Right ventricle myocardium superior (tissue), 1 donor: ENCODE data around the gene AKT3. TPM values are rescaled to one million over a fixed set of nuclear protein-coding genes. Genes with fewer than 3 reads are reported as not detected.
"Not testable (repeated sequence)": the region's sequence is repeated elsewhere in the genome, so short reads cannot be mapped to it uniquely, and the experiment has no call there.

Experiments
- ATAC-seq: fragments of 200-7000 bp; cut with Tn5 transposase; one replicate; pipeline ENCODE4 v1.9.1; 2020; ENCODE audit warnings: mild to moderate bottlenecking; ENCODE audit not compliant: poor library complexity
- DNase-seq: peaks from one replicate; pipeline ENCODE4 v3.0.0-alpha.2; 2020
- intact Hi-C: fragments of 100-400 bp; cut with DNase I; formaldehyde crosslinking; loops from one replicate; pipeline ENCODE4 v1.11.2; 2022
- long read RNA-seq: library from polyadenylated mRNA; unstranded; transcript quantifications from one replicate; pipeline ENCODE4 v2.0.0, GENCODE V29; 2021
- total RNA-seq: library from RNA; stranded (reverse); fragmentation: NEBNext Ultra II Directional; extraction: Animal tissue kit (Norgen Biotek cat#: 25700); gene quantifications from one replicate; pipeline ENCODE4 v1.2.1, GENCODE V29; 2021
- donor health status: DM: no; HTN: yes; CAD: no; lungs with severe emphysema.

The AKT3 gene
- 20.6 TPM for total RNA-seq
- long read RNA-seq, partial matches to known transcripts = 0 of 5 reads
- long read RNA-seq, other reads (novel, unspliced or antisense) = 5 of 5 reads

GRCh38 chr1:243850202-243850451 lies at the start of gene AKT3:
AKT3 (minus strand) TSS chr1:243850243; CDS start chr1:243843170, 7,073 bp downstream.
- intact Hi-C loops = no loop called here
- DNase-seq = peak; percentile 86
- ATAC-seq = peak; percentile 84

GRCh38 chr1:243898278-243898677 lies 48.2 kb upstream of the AKT3 start:
- DNase-seq = no peak
- intact Hi-C loops = no loop called here

GRCh38 chr1:243896313-243896712 lies 46.3 kb upstream of the AKT3 start:
- intact Hi-C loops = no loop called here
- no peak for DNase-seq
- no peak for ATAC-seq

More at GRCh38 chr1:243898278-243898677, 48.2 kb upstream of the AKT3 start:
- ATAC-seq = no peak

- intact Hi-C loops = no loop called here
- ATAC-seq (no peak), DNase-seq (no peak)
These were observed 42.4 kb upstream of the AKT3 start for GRCh38 chr1:243892456-243892855.

GRCh38 chr1:243890576-243890975 lies 40.5 kb upstream of the AKT3 start:
- intact Hi-C loops = no loop called here
- no peak for DNase-seq
- no peak for ATAC-seq

- intact Hi-C loops = no loop called here
- no peak for DNase-seq
These were observed 35.8 kb upstream of the AKT3 start for GRCh38 chr1:243885806-243886205.

GRCh38 chr1:243884603-243885002 lies 34.6 kb upstream of the AKT3 start:
- no peak for DNase-seq
- no peak for ATAC-seq
- intact Hi-C loops = no loop called here

More at GRCh38 chr1:243885806-243886205, 35.8 kb upstream of the AKT3 start:
- ATAC-seq = no peak

GRCh38 chr1:243883551-243883950 lies 33.5 kb upstream of the AKT3 start:
- ATAC-seq (no peak), DNase-seq (no peak)
- intact Hi-C loops = no loop called here

GRCh38 chr1:243882276-243882675 lies 32.2 kb upstream of the AKT3 start:
- intact Hi-C loops = no loop called here
- no peak for DNase-seq
- no peak for ATAC-seq

GRCh38 chr1:243877058-243877457 lies 27.0 kb upstream of the AKT3 start:
- DNase-seq, intact Hi-C loops, ATAC-seq: not testable (repeated sequence)

GRCh38 chr1:243855616-243856318 lies 5.7 kb upstream of the AKT3 start:
- intact Hi-C loops = no loop called here
- DNase-seq = no peak
- ATAC-seq = no peak

GRCh38 chr1:243851765-243852164 lies 1.7 kb upstream of the AKT3 start:
- no peak for DNase-seq
- intact Hi-C loops = no loop called here
- no peak for ATAC-seq

- no peak for ATAC-seq
- intact Hi-C loops = no loop called here
- no peak for DNase-seq
These were observed 1.3 kb upstream of the AKT3 start for GRCh38 chr1:243851257-243851756.

- ATAC-seq (peak; percentile 68), DNase-seq (peak; percentile 87)
- intact Hi-C loops = no loop called here
These were observed 611 bp upstream of the AKT3 start for GRCh38 chr1:243850452-243851256.

GRCh38 chr1:243849421-243850201 lies 432 bp downstream of the AKT3 start:
- intact Hi-C loops = no loop called here
- peak; percentile 58 for DNase-seq
- ATAC-seq = peak; percentile 69

GRCh38 chr1:243848858-243849420 lies 1.1 kb downstream of the AKT3 start:
- intact Hi-C loops = no loop called here
- ATAC-seq (peak; percentile 72), DNase-seq (peak; percentile 70)

GRCh38 chr1:243848165-243848857 lies 1.7 kb downstream of the AKT3 start:
- intact Hi-C loops = no loop called here
- ATAC-seq (no peak), DNase-seq (no peak)

GRCh38 chr1:243846761-243847160 lies 3.3 kb downstream of the AKT3 start:
- intact Hi-C loops = no loop called here
- no peak for DNase-seq
- no peak for ATAC-seq
